Fibroblast of skin of right biceps (primary cell): ENCODE measurements around the gene FRAS1.

Experiments
- DNase-seq: peaks from one replicate; pipeline ENCODE4 v3.0.0-alpha.2; 2013

The FRAS1 gene

GRCh38 chr4:78332976-78333375, 275.9 kb downstream of the FRAS1 start:
- peak; percentile 28 for DNase-seq

DNA sequence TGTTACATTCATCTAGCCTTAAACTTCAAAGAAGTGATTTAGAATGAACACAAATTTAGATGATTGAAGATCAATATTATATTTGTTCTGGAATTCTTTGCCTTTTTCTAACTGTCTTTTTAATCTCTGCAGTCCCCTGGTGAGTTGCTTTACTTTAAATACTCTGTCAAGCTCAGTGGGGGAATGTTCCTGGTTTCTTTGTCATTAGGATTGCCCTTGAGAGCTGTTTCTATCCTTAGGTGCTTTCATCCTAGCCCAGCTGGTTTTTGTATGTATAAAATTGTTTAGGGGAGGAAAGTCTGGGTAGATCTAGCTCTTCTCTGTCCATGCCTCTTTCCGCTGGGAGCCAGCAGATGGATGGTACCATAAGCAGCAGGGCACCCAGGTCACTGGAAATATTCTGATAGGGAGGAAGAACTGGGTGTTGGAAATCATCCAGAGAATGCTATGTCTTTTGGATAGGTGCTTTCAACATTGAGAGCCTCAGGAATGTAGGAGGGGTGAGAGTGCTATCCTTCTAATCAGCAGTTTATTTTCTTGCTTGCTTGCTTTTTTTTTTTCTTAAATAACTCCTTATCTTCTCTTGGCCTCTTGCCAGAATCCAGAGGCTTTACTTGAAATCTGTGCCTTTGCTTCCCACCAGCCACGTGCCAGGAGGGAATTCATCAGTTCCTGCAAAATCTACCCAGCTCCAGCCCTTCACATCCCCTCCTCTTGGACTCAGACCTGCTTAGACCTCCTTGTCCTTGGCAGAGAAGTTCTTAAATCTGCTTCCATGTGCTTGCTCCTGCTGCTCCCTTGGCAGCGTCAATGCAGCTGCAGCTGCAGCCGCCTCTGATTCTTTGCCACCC, 279.2 kb downstream of the FRAS1 start:
- peak; percentile 54 for DNase-seq

- peak; percentile 47 for DNase-seq
These were observed 280.3 kb downstream of the FRAS1 start for GRCh38 chr4:78337244-78338020.

DNA sequence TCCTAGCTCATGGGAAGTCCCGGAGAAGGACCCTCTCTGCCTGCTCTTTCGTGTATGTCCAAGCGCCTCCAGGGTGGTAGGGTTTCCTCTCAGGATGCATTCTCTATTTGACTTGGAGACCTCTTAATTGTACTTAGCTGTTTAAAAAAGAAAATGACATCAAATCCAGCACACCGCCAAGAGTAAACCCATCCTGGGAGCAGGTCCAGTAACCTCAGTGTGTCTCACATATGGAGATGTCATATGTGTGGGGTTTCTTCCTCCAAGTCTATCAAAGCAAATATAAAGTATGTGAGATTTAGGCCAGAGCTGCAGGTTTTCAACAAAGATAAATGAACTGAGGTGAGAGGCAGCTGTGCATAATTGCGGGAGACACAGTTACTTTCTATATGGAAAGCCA, 285.0 kb downstream of the FRAS1 start:
- no peak for DNase-seq

- DNase-seq, result no peak
These were observed 286.6 kb downstream of the FRAS1 start for GRCh38 chr4:78343682-78344081.

DNA sequence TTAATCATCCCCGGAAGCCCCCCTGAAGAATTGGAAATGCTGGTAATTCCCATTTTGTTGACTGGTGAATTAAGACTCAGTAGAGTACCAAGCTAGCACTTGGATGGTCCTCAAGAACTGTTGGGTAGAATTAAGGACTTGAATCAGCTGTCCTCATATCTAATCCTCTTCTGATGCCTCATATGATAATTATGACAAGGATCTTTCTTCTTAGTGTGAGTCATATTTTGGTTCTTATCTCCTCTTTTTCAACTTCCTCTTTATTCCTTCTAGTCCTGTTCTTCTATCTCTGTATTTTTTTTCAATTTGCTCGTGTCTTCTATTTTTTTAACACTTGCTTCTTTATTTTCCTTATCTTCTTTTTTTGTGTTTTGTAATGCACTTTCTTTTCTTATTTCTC, 288.1 kb downstream of the FRAS1 start:
- no peak for DNase-seq

DNA sequence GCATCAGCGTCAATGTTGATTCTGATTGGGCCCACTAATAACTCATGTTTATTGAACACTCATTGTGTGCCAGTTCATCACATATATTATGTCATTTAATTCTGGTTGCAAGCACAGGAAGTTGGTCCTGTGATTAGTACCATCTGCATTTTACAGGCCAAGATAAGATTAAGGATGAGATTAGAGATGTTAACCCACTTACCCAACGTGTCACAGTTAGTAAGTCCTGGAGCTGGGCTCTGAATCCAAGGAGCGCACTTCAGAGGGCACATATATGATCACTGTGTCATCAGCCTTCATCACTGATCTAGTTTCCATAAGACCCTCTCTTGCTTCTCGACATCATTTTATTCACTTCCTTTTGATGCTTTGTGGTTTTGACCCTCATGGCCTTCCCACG, 289.1 kb downstream of the FRAS1 start:
- no peak for DNase-seq

DNA sequence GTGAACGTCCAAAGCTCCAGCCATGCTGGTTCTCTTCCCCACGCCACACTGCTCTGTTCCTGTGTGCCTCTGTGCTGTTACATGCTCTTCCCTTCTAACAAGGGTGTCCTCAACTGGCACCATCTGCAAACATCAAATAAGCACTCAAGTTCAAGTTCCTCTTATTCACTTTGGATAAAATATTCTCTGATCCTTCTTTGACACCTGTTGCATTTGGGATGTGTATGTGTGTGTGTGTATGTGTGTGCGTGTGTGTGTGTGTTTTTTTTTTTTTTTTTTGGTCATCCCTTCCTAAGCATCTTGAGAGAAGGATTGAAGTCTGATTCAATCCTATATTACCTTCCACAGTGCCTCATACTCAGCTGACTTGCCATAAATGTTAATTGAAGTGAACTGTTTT, 290.4 kb downstream of the FRAS1 start:
- DNase-seq, result no peak

- DNase-seq, result no peak
These were observed 296.8 kb downstream of the FRAS1 start for GRCh38 chr4:78353921-78354320.

GRCh38 chr4:78354782-78355181, 297.7 kb downstream of the FRAS1 start:
- no peak for DNase-seq

- peak; percentile 60 for DNase-seq
These were observed 298.2 kb downstream of the FRAS1 start for GRCh38 chr4:78355306-78355705.

- no peak for DNase-seq
These were observed 299.2 kb downstream of the FRAS1 start for GRCh38 chr4:78356251-78356786.

GRCh38 chr4:78357122-78357521, 300.0 kb downstream of the FRAS1 start:
- DNase-seq, result no peak

DNA sequence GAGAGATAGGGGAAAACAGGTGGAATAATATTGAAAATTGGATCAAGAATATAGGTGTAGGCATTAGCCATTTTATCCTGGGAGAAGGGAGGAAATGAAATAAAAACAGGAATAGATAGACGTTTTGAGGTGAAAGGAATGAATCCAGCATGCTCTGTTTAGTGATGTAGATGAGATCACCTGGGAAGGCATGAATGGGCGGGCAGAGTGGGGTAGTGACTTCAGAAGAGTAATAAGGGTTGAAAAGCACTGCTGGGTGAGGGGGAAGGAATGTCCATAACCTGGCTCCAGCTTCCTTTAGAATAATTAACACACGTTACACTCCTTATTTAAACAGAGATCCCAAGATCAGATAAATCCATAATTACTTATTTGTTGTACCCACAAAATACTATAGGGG, 303.3 kb downstream of the FRAS1 start:
- no peak for DNase-seq

DNA sequence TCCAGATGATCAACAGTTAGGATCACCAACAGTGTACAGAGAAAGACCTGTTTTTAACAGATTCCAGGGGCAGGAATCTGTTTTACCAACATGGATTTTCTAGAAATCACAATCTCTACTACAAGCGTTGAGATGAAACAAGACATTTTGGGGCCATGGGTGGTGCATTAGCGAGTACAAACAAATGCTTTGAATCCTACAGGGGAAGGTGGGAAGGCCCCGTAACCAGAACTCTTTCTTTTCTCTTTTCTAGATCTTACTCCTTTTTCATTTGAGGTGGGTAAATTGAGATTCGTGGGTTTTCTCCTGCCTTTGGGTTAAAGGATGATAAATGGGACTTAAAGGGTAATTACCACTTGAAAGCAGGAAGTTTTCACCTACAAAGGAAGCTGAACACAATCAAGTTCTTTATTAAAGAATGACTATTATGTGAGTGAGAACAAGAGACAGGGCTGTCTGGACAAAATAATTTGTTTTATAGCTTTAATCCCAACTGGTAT, 304.5 kb downstream of the FRAS1 start:
- no peak for DNase-seq

GRCh38 chr4:78362310-78362709, 305.2 kb downstream of the FRAS1 start:
- DNase-seq, result no peak

DNA sequence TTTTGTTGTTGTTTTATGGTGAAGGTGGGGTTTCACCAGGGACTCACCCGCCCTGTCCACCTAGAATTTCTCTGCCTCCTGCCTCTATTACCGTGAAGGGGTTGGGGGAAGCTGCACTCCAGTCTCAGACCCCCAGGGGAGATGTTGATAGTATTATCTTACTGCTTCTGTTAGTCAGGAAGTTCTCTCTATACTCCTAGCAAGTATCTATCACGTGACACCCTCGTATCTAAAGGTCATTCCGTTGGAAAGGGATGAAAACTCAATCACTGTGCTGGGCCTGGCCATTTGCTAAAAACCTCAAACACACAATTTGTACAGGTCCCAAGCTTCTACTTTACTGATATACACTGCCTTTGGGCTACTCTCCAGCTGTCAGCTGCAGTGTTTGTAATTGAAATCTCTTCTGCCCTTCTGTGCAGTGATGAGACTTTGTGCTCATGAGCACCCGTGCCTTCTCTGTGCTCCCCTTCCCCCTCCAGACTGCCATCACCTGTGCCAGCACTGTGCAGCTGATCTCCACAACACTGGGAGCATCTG, 306.0 kb downstream of the FRAS1 start:
- DNase-seq, result no peak

GRCh38 chr4:78369679-78370078, 312.6 kb downstream of the FRAS1 start:
- peak; percentile 48 for DNase-seq

DNA sequence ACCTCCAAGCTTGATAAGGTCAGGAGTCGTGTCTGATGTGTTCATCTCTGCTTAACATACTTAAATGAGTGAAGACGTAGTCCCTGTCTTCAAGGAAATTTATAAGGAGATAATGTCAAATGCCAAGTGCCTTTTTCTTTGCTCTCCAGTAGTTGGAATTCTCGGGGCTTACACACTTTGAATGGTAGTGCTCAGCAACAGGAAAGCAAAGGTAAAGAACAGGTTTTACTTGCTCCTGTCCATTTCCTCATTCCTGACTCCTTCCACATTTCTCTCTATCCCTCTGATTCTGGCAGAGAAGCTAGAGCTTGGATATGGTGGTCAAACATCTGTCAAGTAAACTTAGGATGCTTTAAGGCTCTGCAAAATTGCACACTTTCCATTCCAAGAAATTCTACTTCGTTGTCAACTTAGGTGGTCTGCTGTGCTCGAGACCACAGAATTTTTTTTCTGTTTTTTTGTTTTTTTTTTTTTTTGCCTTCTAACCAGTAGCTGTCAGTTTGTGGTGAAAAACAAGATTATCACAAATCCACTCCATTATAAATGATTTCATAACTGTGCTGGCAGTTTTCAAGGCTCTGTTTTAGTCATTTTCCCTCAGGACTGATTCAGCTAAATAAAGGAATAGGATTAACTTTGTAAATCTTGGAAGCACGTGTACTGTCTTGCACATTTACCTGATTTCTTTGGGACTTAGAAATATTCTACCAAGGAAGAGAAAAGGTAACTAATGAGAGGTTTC, 313.7 kb downstream of the FRAS1 start:
- peak; percentile 21 for DNase-seq

DNA sequence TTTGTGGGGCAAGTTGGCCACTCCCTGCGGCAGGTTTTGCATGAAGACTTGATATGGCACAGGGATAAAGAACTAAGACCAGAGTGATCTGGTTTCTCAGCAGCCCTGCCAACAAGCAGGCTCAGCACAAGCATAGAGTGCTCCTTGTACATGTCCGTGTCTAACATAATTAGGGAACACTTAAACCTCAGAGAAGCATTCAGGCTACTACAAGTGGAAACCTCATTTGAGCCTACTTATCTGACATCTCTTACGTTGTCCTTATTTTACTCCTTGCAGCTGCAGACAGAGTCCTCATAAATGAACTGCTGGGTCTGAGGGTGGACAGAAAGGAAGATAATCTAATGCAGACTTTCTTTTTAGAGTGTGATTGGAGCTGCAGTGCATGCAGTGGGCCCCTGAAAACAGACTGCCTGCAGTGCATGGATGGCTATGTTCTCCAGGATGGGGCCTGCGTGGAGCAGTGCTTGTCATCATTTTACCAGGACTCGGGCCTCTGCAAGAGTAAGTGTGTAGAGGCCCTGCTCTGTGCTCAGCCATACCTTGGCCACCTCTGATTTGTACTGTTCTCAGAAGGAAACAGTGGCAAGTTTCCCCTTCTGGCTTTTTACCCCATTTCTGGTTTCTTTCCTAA, 315.3 kb downstream of the FRAS1 start:
- no peak for DNase-seq

DNA sequence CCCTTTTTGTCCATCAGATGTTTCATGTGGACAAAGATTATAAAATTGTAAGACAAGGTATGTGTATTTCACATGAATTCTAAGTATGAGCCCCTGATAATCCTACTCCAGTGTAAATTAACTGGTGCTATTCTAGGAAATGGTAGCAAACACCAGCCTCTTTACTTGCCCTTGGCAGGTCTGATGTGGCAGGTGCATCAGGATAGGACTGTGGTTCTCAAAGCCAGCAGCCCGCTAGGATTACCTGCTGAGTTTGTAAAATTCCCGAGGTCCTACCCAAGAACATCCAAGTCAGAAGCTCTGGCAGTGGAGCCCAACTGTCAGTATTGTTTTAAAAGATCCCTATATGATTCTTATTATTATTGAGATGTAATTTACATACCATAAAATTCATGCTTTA, 320.4 kb downstream of the FRAS1 start:
- DNase-seq, result no peak

DNA sequence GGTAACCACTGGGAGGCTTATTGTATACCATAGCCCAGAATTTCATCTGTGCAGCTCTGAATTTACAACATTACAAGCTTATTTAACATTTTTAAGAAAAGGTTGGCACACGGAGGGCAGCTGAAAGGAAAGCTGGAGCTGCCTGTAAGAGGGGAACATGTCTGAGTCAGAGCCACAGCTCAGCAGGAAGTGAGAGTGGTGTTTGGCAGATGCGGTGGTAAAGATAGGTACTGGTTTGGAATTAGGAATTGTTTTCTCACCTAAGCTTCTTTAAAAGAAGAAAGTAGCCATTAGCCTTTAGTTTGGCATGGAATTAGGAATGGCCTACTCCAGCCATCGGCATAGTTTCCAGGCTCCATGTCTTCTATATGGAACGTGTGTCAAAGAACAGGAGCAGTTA, 321.9 kb downstream of the FRAS1 start:
- DNase-seq, result no peak
